Mammary epithelial cell (primary cell): ENCODE data around the gene NQO2.
"Not testable (repeated sequence)": the region's sequence is repeated elsewhere in the genome, so short reads cannot be mapped to it uniquely, and the experiment has no call there.

ENCODE experiments used
- CTCF ChIP-seq, 2 donors: IDR thresholded peaks in 1 of 2; conservative IDR thresholded peaks in 1 of 2; 2 replicates each; pipeline ENCODE4 v1.5.1; 2011 to 2012; ENCODE audit warnings: inconsistent platforms in 2 of 2, low read length in 2 of 2, mild to moderate bottlenecking in 2 of 2, control low read depth in 1 of 2, low read depth in 1 of 2; ENCODE audit not compliant: insufficient read depth in 1 of 2; ENCODE audit errors: extremely low read depth in 1 of 2
- EZH2 ChIP-seq: IDR thresholded peaks from 2 replicates; pipeline ENCODE4 v1.6.1; 2012; ENCODE audit warnings: low read length, inconsistent platforms, borderline replicate concordance

GRCh38 chr6:2972219-2972487, 27.5 kb upstream of the NQO2 start:
- not testable (repeated sequence) for TF ChIP-seq CTCF (conservative IDR thresholded peaks at IDR 0.05 in 1 of 2, IDR thresholded peaks at IDR 0.05 in 1 of 2; ENCODE audit: extremely low read depth in 1 of 2, insufficient read depth in 1 of 2, low read depth in 1 of 2, low read length in 2 of 2); EZH2
